Effector CD4-positive, alpha-beta T cell (primary cell): Measurements from ENCODE around the gene GDA. TPM values are rescaled to one million over a fixed set of nuclear protein-coding genes. Genes with fewer than 3 reads are reported as not detected.

ENCODE experiments used
- DNase-seq: peaks from one replicate; pipeline ENCODE4 v3.0.0-alpha.2; 2020
- total RNA-seq: gene quantifications from one replicate; lab custom pipeline; 2026; lab: John Stamatoyannopoulos, UW

Gene GDA
- not detected for total RNA-seq

- no peak for DNase-seq
Observed at GRCh38 chr9:72149231-72149975, at the start of gene GDA. GDA (plus strand) TSS chr9:72149440; CDS start chr9:72149560, 120 bp downstream.

GRCh38 chr9:72102520-72102919 is 46.7 kb upstream of the GDA start:
- DNase-seq, result no peak

GRCh38 chr9:72113056-72113455 is 36.2 kb upstream of the GDA start:
- no peak for DNase-seq

- DNase-seq, result no peak
Observed at GRCh38 chr9:72119853-72120252, 29.4 kb upstream of the GDA start.

GRCh38 chr9:72124947-72125346 is 24.3 kb upstream of the GDA start:
- DNase-seq, result no peak

GRCh38 chr9:72127753-72128152 is 21.5 kb upstream of the GDA start:
- no peak for DNase-seq

GRCh38 chr9:72128526-72128925 is 20.7 kb upstream of the GDA start:
- no peak for DNase-seq

GRCh38 chr9:72129271-72130156 is 19.7 kb upstream of the GDA start:
- DNase-seq, result no peak

GRCh38 chr9:72130321-72130720 is 18.9 kb upstream of the GDA start:
- DNase-seq, result no peak

GRCh38 chr9:72131206-72131605 is 18.0 kb upstream of the GDA start:
- no peak for DNase-seq

- no peak for DNase-seq
Observed at GRCh38 chr9:72132052-72132451, 17.2 kb upstream of the GDA start.

- no peak for DNase-seq
Observed at GRCh38 chr9:72133365-72134035, 15.7 kb upstream of the GDA start.

- DNase-seq, result no peak
Observed at GRCh38 chr9:72134801-72135200, 14.4 kb upstream of the GDA start.

GRCh38 chr9:72137697-72138365 is 11.4 kb upstream of the GDA start:
- no peak for DNase-seq

GRCh38 chr9:72139226-72139625 is 10.0 kb upstream of the GDA start:
- no peak for DNase-seq

- no peak for DNase-seq
Observed at GRCh38 chr9:72140586-72140985, 8.7 kb upstream of the GDA start.

GRCh38 chr9:72141484-72141883 is 7.8 kb upstream of the GDA start:
- DNase-seq, result no peak

GRCh38 chr9:72144756-72145492 is 4.3 kb upstream of the GDA start:
- DNase-seq, result no peak

- no peak for DNase-seq
Observed at GRCh38 chr9:72145733-72146505, 3.3 kb upstream of the GDA start.

GRCh38 chr9:72147676-72148075 is 1.6 kb upstream of the GDA start:
- no peak for DNase-seq

- no peak for DNase-seq
Observed at GRCh38 chr9:72150127-72150526, 887 bp downstream of the GDA start.
